Mesendoderm (in vitro differentiated cells): ENCODE measurements around the gene BPIFB1.

Experiments
- DNase-seq: peaks from one replicate; pipeline ENCODE4 v3.0.0; 2013
- H2AK5ac ChIP-seq: 2 replicates; pipeline ENCODE4 v1.6.1; 2013; ENCODE audit warnings: low read length, inconsistent platforms
- H2BK120ac ChIP-seq: 2 replicates; pipeline ENCODE4 v1.6.1; 2013; ENCODE audit warnings: low read depth, mild to moderate bottlenecking, low read length, moderate library complexity, mixed read lengths
- H2BK15ac ChIP-seq: replicated peaks from 2 replicates; pipeline ENCODE4 v1.6.1; 2013; ENCODE audit warnings: low read depth, mild to moderate bottlenecking, moderate library complexity
- H2BK5ac ChIP-seq: 2 replicates; pipeline ENCODE4 v1.6.1; 2013; ENCODE audit warnings: low read length, inconsistent platforms
- H3K18ac ChIP-seq: 2 replicates; pipeline ENCODE4 v1.6.1; 2013; ENCODE audit warnings: mild to moderate bottlenecking, low read length, mixed read lengths
- H3K23ac ChIP-seq: one replicate; pipeline ENCODE4 v1.6.1; 2013; ENCODE audit warnings: low read length
- H3K27ac ChIP-seq: 2 replicates; pipeline ENCODE4 v1.5.1; 2013; ENCODE audit warnings: low read depth, mild to moderate bottlenecking, inconsistent platforms, low read length, moderate library complexity
- H3K27me3 ChIP-seq: 2 replicates; pipeline ENCODE4 v1.6.1; 2013; ENCODE audit warnings: low read length, control low read depth, mild to moderate bottlenecking, inconsistent platforms; ENCODE audit not compliant: insufficient read depth, poor library complexity
- H3K36me3 ChIP-seq: 2 replicates; pipeline ENCODE4 v1.6.1; 2013; ENCODE audit warnings: low read length, inconsistent platforms; ENCODE audit not compliant: control insufficient read depth, insufficient read depth
- H3K4ac ChIP-seq: one replicate; pipeline ENCODE4 v1.6.1; 2013; ENCODE audit warnings: low read depth, mild to moderate bottlenecking, low read length, moderate library complexity
- H3K4me1 ChIP-seq: 2 replicates; pipeline ENCODE4 v1.6.1; 2013; ENCODE audit warnings: low read depth, low read length, inconsistent platforms; ENCODE audit not compliant: control insufficient read depth
- H3K4me2 ChIP-seq: 2 replicates; pipeline ENCODE4 v1.6.1; 2013; ENCODE audit warnings: low read length
- H3K4me3 ChIP-seq: 2 replicates; pipeline ENCODE4 v1.5.1; 2013; ENCODE audit warnings: mild to moderate bottlenecking, low read length
- H3K56ac ChIP-seq: one replicate; pipeline ENCODE4 v1.6.1; 2013; ENCODE audit warnings: low read length
- H3K79me1 ChIP-seq: 2 replicates; pipeline ENCODE4 v1.6.1; 2013; ENCODE audit warnings: low read length, inconsistent platforms
- H3K79me2 ChIP-seq: 2 replicates; pipeline ENCODE4 v1.6.1; 2013; ENCODE audit warnings: mild to moderate bottlenecking, low read length; ENCODE audit not compliant: control insufficient read depth, insufficient read depth
- H3K9ac ChIP-seq: 2 replicates; pipeline ENCODE4 v1.6.1; 2013; ENCODE audit warnings: low read length, inconsistent platforms
- H4K5ac ChIP-seq: one replicate; pipeline ENCODE4 v1.6.1; 2013; ENCODE audit warnings: low read length
- H4K8ac ChIP-seq: one replicate; pipeline ENCODE4 v1.6.1; 2013; ENCODE audit warnings: low read depth, mild to moderate bottlenecking, control low read depth, low read length, moderate library complexity
- WGBS: extraction: QIAGEN DNeasy Blood & Tissue Kit; methylation state at CpG from one replicate; pipeline ENCODE4 v1.1.7; 2013; ENCODE audit warnings: low lambda C conversion rate, missing lambda C conversion rate; ENCODE audit not compliant: insufficient coverage; ENCODE audit errors: extremely low coverage; 5-methylcytosine and 5-hydroxymethylcytosine counted together

The BPIFB1 gene

GRCh38 chr20:33278700-33279099, 4.3 kb upstream of the BPIFB1 start:
- H3K56ac ChIP-seq: no peak overlapping the region
- H3K4ac ChIP-seq: no peak overlapping the region
- H2BK120ac ChIP-seq: no peak overlapping the region
- no peak overlapping the region for H3K18ac ChIP-seq
- no peaks in the 10 kb centered on the region for H3K79me1 ChIP-seq
- WGBS: no CpG with 5 or more reads among the region's 3 CpGs
- no peaks in the 10 kb centered on the region for H3K4me1 ChIP-seq
- no peak overlapping the region for H2AK5ac ChIP-seq
- no peak overlapping the region for H3K4me2 ChIP-seq
- no peaks in the 10 kb centered on the region for H3K36me3 ChIP-seq
- H3K27me3 ChIP-seq: no peaks in the 10 kb centered on the region
- no peak overlapping the region for H4K8ac ChIP-seq
- no peak overlapping the region for H2BK15ac ChIP-seq
- no peak overlapping the region for H4K5ac ChIP-seq
- no peak overlapping the region for H3K4me3 ChIP-seq
- no peak overlapping the region for H3K9ac ChIP-seq
- DNase-seq: no peak
- no peak overlapping the region for H2BK5ac ChIP-seq
- H3K79me2 ChIP-seq: no peaks in the 10 kb centered on the region
- no peak overlapping the region for H3K23ac ChIP-seq
- H3K27ac ChIP-seq: no peak overlapping the region

GRCh38 chr20:33279261-33279910, 3.6 kb upstream of the BPIFB1 start:
- no peak overlapping the region for H4K8ac ChIP-seq
- H3K4me2 ChIP-seq: no peak overlapping the region
- H3K23ac ChIP-seq: no peak overlapping the region
- no peaks in the 10 kb centered on the region for H3K79me2 ChIP-seq
- no peak overlapping the region for H4K5ac ChIP-seq
- no peak overlapping the region for H2BK120ac ChIP-seq
- H3K56ac ChIP-seq: no peak overlapping the region
- H3K4me1 ChIP-seq: no peaks in the 10 kb centered on the region
- no peaks in the 10 kb centered on the region for H3K27me3 ChIP-seq
- H3K79me1 ChIP-seq: no peaks in the 10 kb centered on the region
- no peak overlapping the region for H3K4ac ChIP-seq
- H3K4me3 ChIP-seq: no peak overlapping the region
- no peaks in the 10 kb centered on the region for H3K36me3 ChIP-seq
- no CpG with 5 or more reads among the region's 6 CpGs for WGBS
- H3K27ac ChIP-seq: no peak overlapping the region
- no peak for DNase-seq
- H2AK5ac ChIP-seq: no peak overlapping the region
- H2BK15ac ChIP-seq: no peak overlapping the region
- no peak overlapping the region for H3K18ac ChIP-seq
- H3K9ac ChIP-seq: no peak overlapping the region
- H2BK5ac ChIP-seq: no peak overlapping the region

- H3K27ac ChIP-seq: no peak overlapping the region
- no peaks in the 10 kb centered on the region for H3K27me3 ChIP-seq
- no peak overlapping the region for H3K4ac ChIP-seq
- no peak overlapping the region for H2AK5ac ChIP-seq
- H3K56ac ChIP-seq: no peak overlapping the region
- no peak overlapping the region for H3K23ac ChIP-seq
- no peaks in the 10 kb centered on the region for H3K4me1 ChIP-seq
- H4K5ac ChIP-seq: no peak overlapping the region
- H3K18ac ChIP-seq: no peak overlapping the region
- H2BK120ac ChIP-seq: no peak overlapping the region
- no peak overlapping the region for H3K4me2 ChIP-seq
- no peak for DNase-seq
- no peaks in the 10 kb centered on the region for H3K79me1 ChIP-seq
- H3K9ac ChIP-seq: no peak overlapping the region
- no peak overlapping the region for H3K4me3 ChIP-seq
- no peak overlapping the region for H2BK5ac ChIP-seq
- no peaks in the 10 kb centered on the region for H3K79me2 ChIP-seq
- no peak overlapping the region for H4K8ac ChIP-seq
- no peaks in the 10 kb centered on the region for H3K36me3 ChIP-seq
- H2BK15ac ChIP-seq: no peak overlapping the region
- no CpG with 5 or more reads among the region's 9 CpGs for WGBS
Measured at GRCh38 chr20:33280000-33280680, 2.9 kb upstream of the BPIFB1 start.

GRCh38 chr20:33280775-33281174, 2.2 kb upstream of the BPIFB1 start:
- H3K4me1 ChIP-seq: no peaks in the 10 kb centered on the region
- H3K79me2 ChIP-seq: no peaks in the 10 kb centered on the region
- H4K5ac ChIP-seq: no peak overlapping the region
- H2AK5ac ChIP-seq: no peak overlapping the region
- H2BK15ac ChIP-seq: no peak overlapping the region
- H3K4me2 ChIP-seq: no peak overlapping the region
- WGBS: no CpG with 5 or more reads among the region's 7 CpGs
- no peaks in the 10 kb centered on the region for H3K27me3 ChIP-seq
- H3K27ac ChIP-seq: no peak overlapping the region
- no peak overlapping the region for H2BK5ac ChIP-seq
- H4K8ac ChIP-seq: no peak overlapping the region
- H3K23ac ChIP-seq: no peak overlapping the region
- H3K9ac ChIP-seq: no peak overlapping the region
- no peak overlapping the region for H3K18ac ChIP-seq
- H3K56ac ChIP-seq: no peak overlapping the region
- no peak overlapping the region for H3K4me3 ChIP-seq
- no peak overlapping the region for H2BK120ac ChIP-seq
- H3K4ac ChIP-seq: no peak overlapping the region
- H3K79me1 ChIP-seq: no peaks in the 10 kb centered on the region
- DNase-seq: no peak
- no peaks in the 10 kb centered on the region for H3K36me3 ChIP-seq

- no peak overlapping the region for H3K4ac ChIP-seq
- H3K79me2 ChIP-seq: no peaks in the 10 kb centered on the region
- no peaks in the 10 kb centered on the region for H3K79me1 ChIP-seq
- H3K27me3 ChIP-seq: no peaks in the 10 kb centered on the region
- H3K18ac ChIP-seq: no peak overlapping the region
- no peak overlapping the region for H2BK15ac ChIP-seq
- H3K4me3 ChIP-seq: no peak overlapping the region
- no peak overlapping the region for H4K5ac ChIP-seq
- no peak overlapping the region for H2BK120ac ChIP-seq
- H2AK5ac ChIP-seq: no peak overlapping the region
- H3K4me2 ChIP-seq: no peak overlapping the region
- DNase-seq: no peak
- no peak overlapping the region for H3K23ac ChIP-seq
- no peak overlapping the region for H3K56ac ChIP-seq
- no peaks in the 10 kb centered on the region for H3K36me3 ChIP-seq
- H3K4me1 ChIP-seq: no peaks in the 10 kb centered on the region
- no peak overlapping the region for H2BK5ac ChIP-seq
- H3K9ac ChIP-seq: no peak overlapping the region
- no peak overlapping the region for H4K8ac ChIP-seq
- no CpG with 5 or more reads among the region's 11 CpGs for WGBS
- no peak overlapping the region for H3K27ac ChIP-seq
Measured at GRCh38 chr20:33281550-33282146, 1.4 kb upstream of the BPIFB1 start.
